ENCODE results near the gene ZNF428. TPM values are rescaled to one million over a fixed set of nuclear protein-coding genes. Genes with fewer than 3 reads are reported as not detected.

The ZNF428 gene
- total RNA-seq, 1 donor from 2014 or later: 53.4 TPM

DNA sequence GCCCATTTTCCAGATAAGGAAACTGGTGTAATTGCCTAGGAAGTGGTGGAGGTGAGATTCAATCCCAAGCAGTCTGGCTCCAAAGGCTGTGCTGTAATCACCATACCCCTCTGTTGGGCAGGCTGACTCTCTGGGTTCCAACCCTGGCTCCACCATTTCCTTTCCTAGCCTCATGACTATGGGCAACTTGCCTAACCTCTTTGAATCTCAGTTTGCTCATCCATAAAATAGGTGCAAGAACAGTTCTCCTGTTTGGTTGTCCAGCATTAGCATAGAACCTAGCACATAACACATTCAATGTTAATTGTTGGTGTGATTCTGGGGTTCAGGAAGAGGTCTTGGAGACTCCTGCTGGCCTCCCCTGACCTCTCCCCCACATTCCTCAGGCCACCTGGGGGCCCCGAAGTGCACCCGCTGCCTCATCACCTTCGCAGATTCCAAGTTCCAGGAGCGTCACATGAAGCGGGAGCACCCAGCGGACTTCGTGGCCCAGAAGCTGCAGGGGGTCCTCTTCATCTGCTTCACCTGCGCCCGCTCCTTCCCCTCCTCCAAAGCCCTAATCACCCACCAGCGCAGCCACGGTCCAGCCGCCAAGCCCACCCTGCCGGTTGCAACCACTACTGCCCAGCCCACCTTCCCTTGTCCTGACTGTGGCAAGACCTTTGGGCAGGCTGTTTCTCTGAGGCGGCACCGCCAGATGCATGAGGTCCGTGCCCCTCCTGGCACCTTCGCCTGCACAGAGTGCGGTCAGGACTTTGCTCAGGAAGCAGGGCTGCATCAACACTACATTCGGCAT, 20.8 kb downstream of the ZNF428 start:
- H3K4me1 Mint-ChIP-seq (ENCODE audit: low read depth, unreplicated experiment): peaks cover 16% of the 10 kb centered on the region
- no peak overlapping the region for H3K27ac Mint-ChIP-seq (ENCODE audit: unreplicated experiment)
- H3K79me2 ChIP-seq (ENCODE audit: insufficient read depth, low read length): peaks cover 55% of the 10 kb centered on the region
- peak overlapping the region; percentile 100 for H3K4me3 Mint-ChIP-seq (ENCODE audit: unreplicated experiment)
- peak overlapping the region; percentile 94 for H3K4me2 ChIP-seq (ENCODE audit: low read length)
- H3K27me3 ChIP-seq (ENCODE audit: insufficient read depth, low read length): no peaks in the 10 kb centered on the region
- TF ChIP-seq EZH2 (IDR thresholded peaks at IDR 0.05; ENCODE audit: insufficient read depth, low read length): no peak
- TF ChIP-seq, protein P1, sequence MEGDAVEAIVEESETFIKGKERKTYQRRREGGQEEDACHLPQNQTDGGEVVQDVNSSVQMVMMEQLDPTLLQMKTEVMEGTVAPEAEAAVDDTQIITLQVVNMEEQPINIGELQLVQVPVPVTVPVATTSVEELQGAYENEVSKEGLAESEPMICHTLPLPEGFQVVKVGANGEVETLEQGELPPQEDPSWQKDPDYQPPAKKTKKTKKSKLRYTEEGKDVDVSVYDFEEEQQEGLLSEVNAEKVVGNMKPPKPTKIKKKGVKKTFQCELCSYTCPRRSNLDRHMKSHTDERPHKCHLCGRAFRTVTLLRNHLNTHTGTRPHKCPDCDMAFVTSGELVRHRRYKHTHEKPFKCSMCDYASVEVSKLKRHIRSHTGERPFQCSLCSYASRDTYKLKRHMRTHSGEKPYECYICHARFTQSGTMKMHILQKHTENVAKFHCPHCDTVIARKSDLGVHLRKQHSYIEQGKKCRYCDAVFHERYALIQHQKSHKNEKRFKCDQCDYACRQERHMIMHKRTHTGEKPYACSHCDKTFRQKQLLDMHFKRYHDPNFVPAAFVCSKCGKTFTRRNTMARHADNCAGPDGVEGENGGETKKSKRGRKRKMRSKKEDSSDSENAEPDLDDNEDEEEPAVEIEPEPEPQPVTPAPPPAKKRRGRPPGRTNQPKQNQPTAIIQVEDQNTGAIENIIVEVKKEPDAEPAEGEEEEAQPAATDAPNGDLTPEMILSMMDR (IDR thresholded peaks at IDR 0.05; ENCODE audit: insufficient read depth, low read depth, low read length): no peak
- H4K20me1 ChIP-seq (ENCODE audit: insufficient read depth, low read length): peaks cover 18% of the 10 kb centered on the region
- H3K27ac ChIP-seq (ENCODE audit: low read depth, low read length): no peak overlapping the region
- peaks cover 26% of the 10 kb centered on the region for H3K4me1 ChIP-seq (ENCODE audit: insufficient read depth, low read length)
- H2AFZ ChIP-seq (ENCODE audit: low read depth, low read length): no peak overlapping the region
- no peaks in the 10 kb centered on the region for H3K9me3 ChIP-seq (ENCODE audit: insufficient read depth, low read depth, low read length)
- H3K36me3 ChIP-seq (ENCODE audit: insufficient read depth, low read length): no peaks in the 10 kb centered on the region
- FAIRE-seq (no peak), DNase-seq (ENCODE audit: low read depth) (no peak)
- peak overlapping the region; percentile 97 for H3K9ac ChIP-seq (ENCODE audit: low read length)
- H3K4me3 ChIP-seq (ENCODE audit: insufficient read depth, low read depth, low read length): no peak overlapping the region
- no peaks in the 10 kb centered on the region for H3K27me3 Mint-ChIP-seq (ENCODE audit: low read depth, unreplicated experiment)
- H3K9me3 Mint-ChIP-seq (ENCODE audit: unreplicated experiment): no peaks in the 10 kb centered on the region
- no peaks in the 10 kb centered on the region for H3K36me3 Mint-ChIP-seq (ENCODE audit: low read depth, unreplicated experiment)

GRCh38 chr19:43597876-43598275, 21.6 kb downstream of the ZNF428 start:
- H3K79me2 ChIP-seq (ENCODE audit: insufficient read depth, low read length): peaks cover 63% of the 10 kb centered on the region
- no peaks in the 10 kb centered on the region for H3K9me3 Mint-ChIP-seq (ENCODE audit: unreplicated experiment)

More at GRCh38 chr19:43597876-43598275, 21.6 kb downstream of the ZNF428 start:
- Histone ChIP-seq H2AFZ (ENCODE audit: low read depth, low read length) (no peak overlapping the region), H3K36me3 (ENCODE audit: insufficient read depth, low read length) (no peaks in the 10 kb centered on the region), H4K20me1 (ENCODE audit: insufficient read depth, low read length) (peaks cover 23% of the 10 kb centered on the region), H3K9ac (ENCODE audit: low read length) (peak overlapping the region; percentile 97), H3K4me3 (ENCODE audit: insufficient read depth, low read depth, low read length) (peak overlapping the region; percentile 85), H3K4me2 (ENCODE audit: low read length) (peak overlapping the region; percentile 94), H3K4me1 (ENCODE audit: insufficient read depth, low read length) (peaks cover 28% of the 10 kb centered on the region), H3K9me3 (ENCODE audit: insufficient read depth, low read depth, low read length) (no peaks in the 10 kb centered on the region), H3K27ac (ENCODE audit: low read depth, low read length) (no peak overlapping the region), H3K27me3 (ENCODE audit: insufficient read depth, low read length) (no peaks in the 10 kb centered on the region)
- no peak overlapping the region for H3K27ac Mint-ChIP-seq (ENCODE audit: unreplicated experiment)
- H3K4me3 Mint-ChIP-seq (ENCODE audit: unreplicated experiment): peak overlapping the region; percentile 100
- TF ChIP-seq, protein P1 (IDR thresholded peaks at IDR 0.05; ENCODE audit: insufficient read depth, low read depth, low read length): no peak
- no peak for TF ChIP-seq EZH2 (IDR thresholded peaks at IDR 0.05; ENCODE audit: insufficient read depth, low read length)
- DNase-seq (ENCODE audit: low read depth) (no peak), FAIRE-seq (no peak)
- peaks cover 20% of the 10 kb centered on the region for H3K4me1 Mint-ChIP-seq (ENCODE audit: low read depth, unreplicated experiment)
- peaks cover 2% of the 10 kb centered on the region for H3K36me3 Mint-ChIP-seq (ENCODE audit: low read depth, unreplicated experiment)
- no peaks in the 10 kb centered on the region for H3K27me3 Mint-ChIP-seq (ENCODE audit: low read depth, unreplicated experiment)

Data from astrocyte (in vitro differentiated cells and primary cell).